ENCODE measurements around the gene FLRT3.

FLRT3 gene

GRCh38 chr20:14337400-14338171 is at the start of gene FLRT3:
FLRT3 (minus strand) TSS chr20:14337612; CDS start chr20:14327506, 10,106 bp downstream.
- DNase-seq (ENCODE audit: low read depth), result peak; percentile 98

GRCh38 chr20:14386726-14387125 is 49.3 kb upstream of the FLRT3 start:
- no peak overlapping the region for H3K4me3 ChIP-seq (ENCODE audit: low read depth, low read length)
- DNase-seq (ENCODE audit: low read depth), result no peak
- no peak for TF ChIP-seq CTCF (conservative IDR thresholded peaks at IDR 0.05; ENCODE audit: low read depth, low read length)

More at GRCh38 chr20:14337400-14338171, at the start of gene FLRT3:
- peak within 1 kb of the TSS; percentile 67 for H3K4me3 ChIP-seq (ENCODE audit: low read depth, low read length)
- peak; percentile 93 for TF ChIP-seq CTCF (conservative IDR thresholded peaks at IDR 0.05; ENCODE audit: low read depth, low read length)

GRCh38 chr20:14385176-14385740 is 47.8 kb upstream of the FLRT3 start:
- no peak for TF ChIP-seq CTCF (conservative IDR thresholded peaks at IDR 0.05; ENCODE audit: low read depth, low read length)
- DNase-seq (ENCODE audit: low read depth), result no peak
- H3K4me3 ChIP-seq (ENCODE audit: low read depth, low read length), result no peak overlapping the region

GRCh38 chr20:14384416-14385175 is 47.2 kb upstream of the FLRT3 start:
- no peak for TF ChIP-seq CTCF (conservative IDR thresholded peaks at IDR 0.05; ENCODE audit: low read depth, low read length)
- DNase-seq (ENCODE audit: low read depth), result peak; percentile 53
- H3K4me3 ChIP-seq (ENCODE audit: low read depth, low read length), result no peak overlapping the region

- no peak overlapping the region for H3K4me3 ChIP-seq (ENCODE audit: low read depth, low read length)
- no peak for TF ChIP-seq CTCF (conservative IDR thresholded peaks at IDR 0.05; ENCODE audit: low read depth, low read length)
- DNase-seq (ENCODE audit: low read depth), result no peak
These were observed 45.9 kb upstream of the FLRT3 start for GRCh38 chr20:14383335-14383734.

GRCh38 chr20:14378326-14378725 is 40.9 kb upstream of the FLRT3 start:
- no peak overlapping the region for H3K4me3 ChIP-seq (ENCODE audit: low read depth, low read length)
- no peak for TF ChIP-seq CTCF (conservative IDR thresholded peaks at IDR 0.05; ENCODE audit: low read depth, low read length)

More at GRCh38 chr20:14378326-14378725, 40.9 kb upstream of the FLRT3 start:
- no peak for DNase-seq (ENCODE audit: low read depth)
